H7 (cell line): ENCODE measurements around the gene HLA-DRB1. TPM values are rescaled to one million over a fixed set of nuclear protein-coding genes. Genes with fewer than 3 reads are reported as not detected.
"Not testable (repeated sequence)": the region's sequence is repeated elsewhere in the genome, so short reads cannot be mapped to it uniquely, and the experiment has no call there.

Experiments used
- DNase-seq: peaks from one replicate; pipeline ENCODE4 v3.0.0; 2012
- H3K27me3 ChIP-seq: 2 replicates; pipeline ENCODE4 v1.6.0; 2011; ENCODE audit warnings: mild to moderate bottlenecking, low read length; ENCODE audit not compliant: control insufficient read depth, insufficient read depth
- H3K36me3 ChIP-seq: replicated peaks from 2 replicates; pipeline ENCODE4 v1.5.1; 2011; ENCODE audit warnings: low read length; ENCODE audit not compliant: control insufficient read depth, insufficient read depth
- H3K4me3 ChIP-seq: 2 replicates; pipeline ENCODE4 v1.5.1; 2011; ENCODE audit warnings: low read depth, mild to moderate bottlenecking, control low read depth, low read length, moderate library complexity; ENCODE audit not compliant: insufficient read depth
- total RNA-seq: library from RNA; depleted of rRNA; stranded (reverse); fragments of >200 nt; shearing (Covaris generic); gene quantifications from 2 replicates; pipeline ENCODE4 v1.2.3, GENCODE V29; 2014

Gene HLA-DRB1
- total RNA-seq, 1 experiment from 2014 or later: 0.48 TPM

DNA sequence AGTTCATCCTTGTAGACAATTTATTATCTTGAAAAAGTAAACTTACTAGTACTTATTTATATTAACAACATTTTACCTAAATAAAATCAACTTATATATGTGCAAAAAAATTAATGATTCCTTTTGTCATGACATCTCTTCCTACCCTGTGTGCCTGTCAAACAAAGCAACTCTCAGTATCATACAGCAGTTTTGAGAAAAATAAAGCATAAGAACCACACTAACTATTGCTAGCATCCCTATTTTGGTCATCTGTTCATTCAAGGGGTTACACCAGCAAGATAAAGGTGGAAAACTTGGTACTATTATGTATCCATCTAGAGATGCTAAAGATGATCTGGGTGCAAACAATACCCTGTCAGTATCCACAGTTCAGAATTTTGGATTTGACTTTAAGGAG, 7.4 kb upstream of the HLA-DRB1 start:
- no peak overlapping the region for H3K4me3 ChIP-seq
- no peaks in the 10 kb centered on the region for H3K27me3 ChIP-seq
- H3K36me3 ChIP-seq: no peaks in the 10 kb centered on the region
- DNase-seq: no peak

DNA sequence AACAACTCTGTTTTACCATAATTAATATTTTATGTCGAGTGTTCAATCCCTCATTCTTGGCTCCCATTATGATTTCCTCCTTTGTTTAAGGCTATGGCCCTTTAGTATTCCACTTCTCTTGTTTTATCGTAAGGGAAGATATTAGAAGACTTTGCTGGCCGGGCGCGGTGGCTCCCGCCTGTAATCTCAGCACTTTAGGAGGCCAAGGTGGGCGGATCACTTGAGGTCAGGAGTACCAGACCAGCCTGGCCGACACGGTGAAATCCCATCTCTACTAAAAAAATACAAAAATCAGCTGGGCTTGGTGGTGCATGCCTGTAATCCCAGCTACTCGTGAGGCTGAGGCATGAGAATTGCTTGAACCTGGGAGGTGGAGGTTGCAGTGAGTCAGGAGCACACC, 1.1 kb upstream of the HLA-DRB1 start:
- not testable (repeated sequence) for H3K27me3 ChIP-seq, H3K4me3 ChIP-seq, H3K36me3 ChIP-seq, DNase-seq

DNA sequence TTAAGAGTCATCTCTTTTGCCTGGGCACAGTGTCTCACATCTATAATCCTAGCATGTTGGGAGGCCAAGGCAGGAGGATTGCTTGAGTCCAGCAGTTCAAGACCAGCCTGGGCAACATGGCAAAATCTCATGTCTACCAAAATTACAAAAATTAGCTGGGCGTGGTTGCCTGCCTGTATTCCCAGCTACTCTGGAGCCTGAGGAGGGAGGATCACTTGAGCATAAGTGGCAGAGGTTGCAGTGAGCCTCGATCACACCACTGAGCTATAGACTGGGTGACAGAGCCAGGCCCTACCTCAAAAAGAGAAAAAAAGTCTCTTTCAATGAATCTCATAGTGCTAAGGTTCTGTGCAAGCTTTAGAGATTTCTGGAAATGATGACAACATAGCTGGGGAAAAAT, 1.5 kb downstream of the HLA-DRB1 start:
- DNase-seq: no peak
- Histone ChIP-seq H3K27me3 (no peaks in the 10 kb centered on the region), H3K4me3 (no peak overlapping the region), H3K36me3 (no peaks in the 10 kb centered on the region)

DNA sequence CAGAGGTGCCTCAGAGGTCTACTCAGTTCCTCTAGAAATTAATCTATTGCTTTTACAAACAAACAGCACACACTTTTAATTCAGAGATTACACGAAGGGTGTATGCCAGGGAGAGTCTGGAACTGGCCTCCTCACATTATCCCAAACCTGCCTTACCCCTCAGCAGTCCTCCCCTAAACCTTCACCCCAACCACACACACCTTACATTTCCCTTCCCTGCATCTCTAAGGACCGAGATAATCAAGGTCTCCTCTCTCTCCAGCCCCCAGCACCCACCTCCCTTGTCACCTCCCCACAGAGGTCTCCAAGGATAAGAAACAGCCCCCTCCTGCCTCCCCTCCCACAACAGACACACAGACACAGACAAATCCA, 6.1 kb downstream of the HLA-DRB1 start:
- H3K36me3 ChIP-seq: no peaks in the 10 kb centered on the region
- H3K4me3 ChIP-seq: no peak overlapping the region
- no peak for DNase-seq

DNA sequence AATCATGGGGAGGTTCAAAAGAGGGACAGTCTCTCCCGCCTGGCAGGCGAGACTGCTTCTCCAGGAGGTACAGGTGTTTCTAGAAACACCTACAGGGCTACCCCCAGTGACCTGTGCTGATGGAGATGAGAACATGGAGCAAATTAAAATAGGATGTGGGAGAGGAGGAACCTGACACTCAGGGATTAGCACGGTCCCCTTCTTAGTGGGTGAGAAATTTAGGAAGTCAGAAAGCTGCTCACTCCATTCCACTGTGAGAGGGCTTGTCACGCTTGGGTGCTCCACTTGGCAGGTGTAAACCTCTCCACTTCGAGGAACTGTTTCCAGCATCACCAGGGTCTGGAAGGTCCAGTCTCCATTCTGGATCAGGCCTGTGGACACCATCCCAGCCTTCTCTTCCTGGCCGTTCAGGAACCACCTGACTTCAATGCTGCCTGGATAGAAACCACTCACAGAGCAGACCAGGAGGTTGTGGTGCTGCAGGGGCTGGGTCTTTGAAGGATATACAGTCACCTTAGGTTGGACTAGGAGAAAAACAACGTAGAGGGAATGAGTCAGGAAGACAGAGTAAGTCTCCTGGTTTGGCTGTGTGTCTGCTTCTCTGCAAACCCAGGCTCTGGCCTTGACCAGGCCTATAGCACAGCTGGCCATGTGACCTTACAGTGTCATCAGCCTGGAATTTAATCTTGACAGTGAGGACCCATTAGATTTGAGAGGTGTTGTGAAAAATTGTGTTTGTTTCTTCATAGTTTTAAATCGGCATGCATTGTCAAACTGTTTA, 8.1 kb downstream of the HLA-DRB1 start:
- Histone ChIP-seq H3K27me3 (no peaks in the 10 kb centered on the region), H3K36me3 (no peaks in the 10 kb centered on the region), H3K4me3 (no peak overlapping the region)
- no peak for DNase-seq

More for the DNA sequence above, 6.1 kb downstream of the HLA-DRB1 start:
- no peaks in the 10 kb centered on the region for H3K27me3 ChIP-seq

DNA sequence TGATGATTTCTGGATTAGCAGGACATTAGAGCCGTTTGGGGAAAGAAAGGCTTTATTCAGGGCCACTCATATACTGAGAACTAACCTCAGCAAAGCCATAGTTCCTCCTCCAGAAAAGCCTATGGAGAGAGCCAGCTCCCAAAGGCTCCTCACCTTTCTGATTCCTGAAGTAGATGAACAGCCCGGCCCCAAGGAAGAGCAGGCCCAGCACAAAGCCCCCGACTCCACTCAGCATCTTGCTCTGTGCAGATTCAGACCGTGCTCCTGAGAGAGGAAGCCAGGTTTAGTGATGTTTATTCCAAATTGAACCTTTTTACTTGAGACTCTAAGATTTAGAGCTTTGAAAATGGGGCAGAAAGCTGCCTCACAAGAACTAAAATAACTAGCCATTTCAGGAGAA, 9.1 kb downstream of the HLA-DRB1 start:
- Histone ChIP-seq H3K36me3 (no peaks in the 10 kb centered on the region), H3K27me3 (no peaks in the 10 kb centered on the region), H3K4me3 (no peak overlapping the region)
- no peak for DNase-seq

DNA sequence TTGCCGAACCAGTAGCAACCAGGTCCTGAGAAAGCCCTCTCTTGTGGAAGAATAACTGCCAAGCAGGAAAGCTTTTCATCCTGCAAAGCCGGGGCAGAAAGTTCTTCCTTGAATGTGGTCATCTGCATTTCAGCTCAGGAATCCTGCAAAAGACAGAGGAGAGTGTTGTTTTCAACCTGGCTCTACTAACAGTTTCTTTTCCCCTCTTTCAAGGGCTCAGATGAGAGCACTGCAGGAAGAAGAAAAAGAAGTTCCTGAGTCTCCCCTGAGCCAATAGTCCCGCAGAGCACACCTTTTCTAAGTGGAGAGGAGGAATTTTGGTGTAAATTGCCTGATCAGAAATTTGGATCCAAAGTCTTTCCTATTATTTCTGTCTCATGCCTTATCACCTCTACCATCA, 10.7 kb downstream of the HLA-DRB1 start:
- Histone ChIP-seq H3K27me3 (no peaks in the 10 kb centered on the region), H3K4me3 (no peak overlapping the region), H3K36me3 (no peaks in the 10 kb centered on the region)
- no peak for DNase-seq

DNA sequence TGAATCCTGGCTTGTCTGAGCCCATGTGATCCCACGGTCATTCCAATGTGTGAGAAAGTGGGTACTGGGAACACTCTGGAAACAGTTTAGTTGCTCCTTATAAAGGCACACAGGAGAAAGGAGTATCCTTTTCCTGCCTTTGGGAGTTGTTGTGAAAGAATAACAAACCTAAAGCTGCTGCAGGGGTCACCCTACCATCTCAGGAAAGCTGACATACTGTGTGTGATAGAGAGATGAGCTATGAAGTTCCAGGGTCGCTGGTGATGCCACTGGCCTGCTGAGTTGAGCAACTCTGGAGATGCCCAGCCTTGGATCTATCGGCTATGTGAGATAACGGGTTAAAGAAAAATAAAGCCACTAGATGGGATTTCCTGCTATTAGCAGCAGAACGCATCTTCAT, 12.2 kb downstream of the HLA-DRB1 start:
- not testable (repeated sequence) for H3K4me3 ChIP-seq, DNase-seq, H3K36me3 ChIP-seq, H3K27me3 ChIP-seq

DNA sequence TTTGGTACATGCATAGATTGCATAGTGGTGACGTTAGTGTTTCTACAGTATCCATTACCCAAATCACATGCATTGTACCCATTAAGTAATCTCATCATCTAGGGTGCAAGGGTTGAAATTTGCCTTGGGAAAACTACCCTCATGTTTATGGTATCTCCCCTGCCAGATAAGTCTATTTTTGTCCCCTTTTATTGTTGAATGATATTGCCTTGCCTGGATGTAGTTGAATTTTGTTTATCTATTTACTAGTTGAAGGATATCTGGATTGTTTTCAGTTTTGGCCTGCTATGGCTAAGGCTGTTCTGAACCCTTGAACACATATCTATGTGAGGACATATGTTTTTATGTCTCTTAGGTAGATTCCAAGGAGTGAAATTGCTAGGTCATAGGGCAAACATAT, 13.4 kb downstream of the HLA-DRB1 start:
- no peak for DNase-seq
- no peak overlapping the region for H3K4me3 ChIP-seq

DNA sequence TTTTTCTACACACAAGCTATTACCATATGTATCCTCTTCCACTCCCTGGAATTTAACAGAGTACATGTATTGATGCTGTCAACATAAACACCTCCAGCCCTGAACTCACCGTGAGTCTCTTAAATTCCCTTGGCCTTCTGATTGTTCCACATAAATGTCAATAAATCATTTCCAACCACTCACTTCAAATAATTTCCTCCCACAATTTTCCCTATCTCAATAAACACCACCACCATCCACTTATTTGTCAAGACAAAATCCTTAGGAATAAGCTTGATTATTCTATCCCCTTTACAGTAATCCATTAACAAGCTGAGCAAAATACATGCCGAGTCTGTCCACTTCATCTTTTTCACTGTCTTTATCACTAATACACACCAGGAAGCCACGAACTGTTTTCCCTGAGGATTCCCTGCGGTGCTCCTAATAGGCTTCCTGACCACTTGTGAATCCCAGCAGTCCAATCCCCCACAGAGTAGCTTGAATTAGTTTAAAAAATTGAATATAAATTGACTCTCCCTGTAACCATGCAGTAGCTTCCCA, 19.2 kb downstream of the HLA-DRB1 start:
- no peak for DNase-seq
- Histone ChIP-seq H3K36me3 (no peaks in the 10 kb centered on the region), H3K27me3 (no peaks in the 10 kb centered on the region), H3K4me3 (no peak overlapping the region)

More for the DNA sequence above, 13.4 kb downstream of the HLA-DRB1 start:
- Histone ChIP-seq H3K36me3 (no peaks in the 10 kb centered on the region), H3K27me3 (no peaks in the 10 kb centered on the region)

DNA sequence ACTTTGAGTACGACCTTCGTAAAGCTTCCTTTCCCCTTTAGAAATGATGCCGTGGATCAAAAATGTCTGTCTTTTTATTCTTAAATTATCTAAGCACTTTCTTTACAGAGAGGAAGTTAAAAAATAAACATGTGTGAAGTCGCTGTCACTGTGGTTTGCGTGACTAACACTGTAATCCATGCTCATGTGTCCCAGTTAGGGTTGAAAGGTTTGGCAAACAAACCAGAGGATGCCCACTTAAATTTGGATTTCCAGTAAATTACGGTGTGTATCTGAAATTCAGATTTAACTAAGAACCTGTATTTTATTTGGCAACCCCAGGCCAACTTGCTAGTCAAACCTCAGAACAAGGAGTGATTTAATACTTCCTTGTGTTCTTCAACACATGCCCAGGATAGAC, 21.1 kb downstream of the HLA-DRB1 start:
- Histone ChIP-seq H3K4me3 (no peak overlapping the region), H3K27me3 (no peaks in the 10 kb centered on the region), H3K36me3 (no peaks in the 10 kb centered on the region)
- no peak for DNase-seq

DNA sequence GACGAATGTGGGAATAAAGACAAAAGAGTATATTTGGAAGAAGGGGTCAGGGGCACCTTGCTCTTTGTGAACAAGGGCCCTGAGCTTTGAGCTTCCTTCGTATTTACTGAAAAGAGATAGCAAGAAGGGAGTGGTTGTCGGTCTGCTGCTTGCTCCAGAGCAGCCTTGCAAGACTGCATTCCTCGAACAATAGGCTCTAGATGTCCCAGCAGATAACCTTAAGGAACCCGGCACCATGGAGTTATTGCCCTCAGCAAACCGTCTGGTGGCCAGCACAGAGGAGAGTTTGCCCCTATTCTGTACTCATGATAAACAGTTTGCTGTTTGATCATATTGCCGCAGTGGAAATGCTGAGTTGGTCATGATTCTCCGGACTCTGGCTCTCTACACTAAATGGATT, 22.7 kb downstream of the HLA-DRB1 start:
- H3K4me3 ChIP-seq: no peak overlapping the region

DNA sequence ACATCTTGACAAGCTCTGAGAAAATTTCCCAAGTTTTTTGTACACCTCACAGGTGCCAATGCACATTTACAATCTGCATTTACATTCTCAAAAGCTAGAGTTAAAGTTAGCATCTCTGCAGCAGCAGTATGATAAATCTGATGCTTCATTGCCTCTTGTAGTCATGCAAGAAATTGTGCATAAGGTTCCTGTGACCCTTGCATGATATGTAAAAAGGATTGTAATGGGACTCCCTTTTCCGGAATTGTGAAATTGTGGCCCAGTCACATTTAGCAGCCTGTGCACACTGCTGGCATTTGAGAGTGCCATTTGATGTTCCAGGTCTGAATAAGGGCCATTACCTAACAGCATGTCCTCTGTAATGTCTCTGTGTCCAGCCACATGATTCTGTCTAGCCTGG, 24.1 kb downstream of the HLA-DRB1 start:
- H3K36me3 ChIP-seq: no peaks in the 10 kb centered on the region
- no peak overlapping the region for H3K4me3 ChIP-seq
- no peak for DNase-seq
- H3K27me3 ChIP-seq: no peaks in the 10 kb centered on the region

More for the DNA sequence above, 22.7 kb downstream of the HLA-DRB1 start:
- Histone ChIP-seq H3K36me3 (no peaks in the 10 kb centered on the region), H3K27me3 (no peaks in the 10 kb centered on the region)
- no peak for DNase-seq

DNA sequence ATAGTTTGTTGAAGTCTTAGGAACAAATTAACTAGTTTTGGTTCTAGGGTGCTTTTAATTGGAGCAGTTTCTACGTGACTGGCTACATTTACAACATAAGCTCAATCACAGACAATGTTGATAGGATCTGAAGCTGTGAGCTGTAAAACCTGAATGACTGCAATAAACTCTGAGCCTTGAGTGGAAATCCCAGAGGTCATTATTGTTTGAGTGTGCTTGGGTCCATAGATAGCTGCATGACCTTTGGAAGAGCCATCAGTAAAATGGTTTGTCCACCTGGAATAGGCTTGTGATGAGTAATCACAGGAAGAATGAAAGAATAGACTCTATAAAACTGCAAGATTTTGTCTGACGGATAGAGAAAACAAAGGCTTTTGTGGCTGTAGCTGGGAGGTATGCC, 26.7 kb downstream of the HLA-DRB1 start:
- Histone ChIP-seq H3K27me3 (peaks cover 3% of the 10 kb centered on the region; the same call in 1 of the 2 replicates), H3K4me3 (no peak overlapping the region), H3K36me3 (no peaks in the 10 kb centered on the region)
- DNase-seq: no peak

DNA sequence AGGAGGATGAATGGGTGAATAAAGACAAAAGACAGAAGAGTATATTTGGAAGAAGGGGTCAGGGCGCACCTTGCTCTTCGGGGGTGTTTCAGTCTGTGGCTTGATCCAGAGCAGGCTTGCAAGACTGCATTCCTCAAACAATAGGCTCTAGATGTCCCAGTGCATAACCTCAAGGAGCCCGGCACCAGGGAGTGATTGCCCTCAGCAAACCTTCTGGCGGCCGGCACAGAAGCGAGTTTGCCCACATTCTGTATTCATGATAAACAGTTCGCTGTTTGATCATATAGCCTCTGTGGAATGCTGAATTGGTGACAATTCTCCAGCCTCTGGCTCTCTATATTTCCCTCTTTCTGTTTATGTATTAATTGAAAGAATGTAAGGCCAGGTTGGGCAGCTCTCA, 29.9 kb downstream of the HLA-DRB1 start:
- Histone ChIP-seq H3K36me3 (no peaks in the 10 kb centered on the region), H3K4me3 (no peak overlapping the region), H3K27me3 (peaks cover 3% of the 10 kb centered on the region; the same call in 1 of the 2 replicates)
- no peak for DNase-seq
